ENCODE results near the gene TMEM238L. TPM values are rescaled to one million over a fixed set of nuclear protein-coding genes. Genes with fewer than 3 reads are reported as not detected.

TMEM238L gene
- total and polyA plus RNA-seq, 9 of the 15 experiments (the other 6 are each of a cell fraction or from before 2014, with no cell fraction given), result not detected

DNA sequence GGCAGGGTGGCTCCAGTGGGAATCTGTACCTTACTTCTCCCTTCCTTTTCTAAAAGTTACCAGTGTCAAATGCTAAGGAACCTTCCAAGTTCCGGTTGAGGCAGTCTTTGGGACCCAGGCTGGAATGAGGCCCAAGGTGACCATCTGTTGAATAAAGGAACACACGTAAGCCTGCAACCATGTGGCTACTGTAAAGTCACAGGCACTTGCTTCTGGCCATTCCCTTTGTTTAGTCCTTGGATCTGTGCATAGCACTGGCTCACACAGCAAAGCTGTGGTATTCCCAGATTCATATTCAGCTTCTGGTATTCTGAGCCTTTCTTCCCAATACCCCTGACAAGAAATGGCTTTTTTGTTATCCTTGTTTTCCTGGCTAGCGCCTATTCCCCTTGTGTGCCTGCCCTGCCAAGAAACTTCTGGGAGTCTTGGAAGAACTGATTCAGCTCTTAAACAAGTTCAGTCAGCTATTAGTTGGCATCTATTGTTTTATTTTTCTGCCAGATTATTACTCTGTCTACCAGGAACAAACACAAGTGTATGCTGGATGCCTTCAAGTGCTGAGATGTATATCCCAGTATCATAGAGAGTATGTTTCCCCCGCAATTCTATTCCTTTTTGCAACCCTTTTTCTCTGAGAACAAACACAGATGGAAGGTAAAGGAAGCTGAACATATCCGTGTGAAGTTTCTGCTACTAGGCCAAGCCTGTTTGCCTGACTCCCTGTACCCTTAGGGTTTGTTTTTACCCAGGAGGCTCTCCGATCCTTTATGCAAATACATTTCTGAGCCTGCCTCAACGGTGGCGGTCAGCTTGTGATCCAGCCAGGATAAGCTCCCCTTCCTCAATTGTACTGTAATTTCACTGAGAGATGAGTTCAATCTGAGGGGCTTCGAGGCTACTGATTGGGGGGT lies 13.2 kb downstream of the TMEM238L start (continued):
- TF ChIP-seq, protein P1, sequence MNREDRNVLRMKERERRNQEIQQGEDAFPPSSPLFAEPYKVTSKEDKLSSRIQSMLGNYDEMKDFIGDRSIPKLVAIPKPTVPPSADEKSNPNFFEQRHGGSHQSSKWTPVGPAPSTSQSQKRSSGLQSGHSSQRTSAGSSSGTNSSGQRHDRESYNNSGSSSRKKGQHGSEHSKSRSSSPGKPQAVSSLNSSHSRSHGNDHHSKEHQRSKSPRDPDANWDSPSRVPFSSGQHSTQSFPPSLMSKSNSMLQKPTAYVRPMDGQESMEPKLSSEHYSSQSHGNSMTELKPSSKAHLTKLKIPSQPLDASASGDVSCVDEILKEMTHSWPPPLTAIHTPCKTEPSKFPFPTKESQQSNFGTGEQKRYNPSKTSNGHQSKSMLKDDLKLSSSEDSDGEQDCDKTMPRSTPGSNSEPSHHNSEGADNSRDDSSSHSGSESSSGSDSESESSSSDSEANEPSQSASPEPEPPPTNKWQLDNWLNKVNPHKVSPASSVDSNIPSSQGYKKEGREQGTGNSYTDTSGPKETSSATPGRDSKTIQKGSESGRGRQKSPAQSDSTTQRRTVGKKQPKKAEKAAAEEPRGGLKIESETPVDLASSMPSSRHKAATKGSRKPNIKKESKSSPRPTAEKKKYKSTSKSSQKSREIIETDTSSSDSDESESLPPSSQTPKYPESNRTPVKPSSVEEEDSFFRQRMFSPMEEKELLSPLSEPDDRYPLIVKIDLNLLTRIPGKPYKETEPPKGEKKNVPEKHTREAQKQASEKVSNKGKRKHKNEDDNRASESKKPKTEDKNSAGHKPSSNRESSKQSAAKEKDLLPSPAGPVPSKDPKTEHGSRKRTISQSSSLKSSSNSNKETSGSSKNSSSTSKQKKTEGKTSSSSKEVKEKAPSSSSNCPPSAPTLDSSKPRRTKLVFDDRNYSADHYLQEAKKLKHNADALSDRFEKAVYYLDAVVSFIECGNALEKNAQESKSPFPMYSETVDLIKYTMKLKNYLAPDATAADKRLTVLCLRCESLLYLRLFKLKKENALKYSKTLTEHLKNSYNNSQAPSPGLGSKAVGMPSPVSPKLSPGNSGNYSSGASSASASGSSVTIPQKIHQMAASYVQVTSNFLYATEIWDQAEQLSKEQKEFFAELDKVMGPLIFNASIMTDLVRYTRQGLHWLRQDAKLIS (CRISPR knock-in tag; IDR thresholded peaks at IDR 0.05), result no peak
- no peak for TF ChIP-seq PURB (CRISPR knock-in tag; IDR thresholded peaks at IDR 0.05; ENCODE audit: low read depth)
- TF ChIP-seq, protein P2, sequence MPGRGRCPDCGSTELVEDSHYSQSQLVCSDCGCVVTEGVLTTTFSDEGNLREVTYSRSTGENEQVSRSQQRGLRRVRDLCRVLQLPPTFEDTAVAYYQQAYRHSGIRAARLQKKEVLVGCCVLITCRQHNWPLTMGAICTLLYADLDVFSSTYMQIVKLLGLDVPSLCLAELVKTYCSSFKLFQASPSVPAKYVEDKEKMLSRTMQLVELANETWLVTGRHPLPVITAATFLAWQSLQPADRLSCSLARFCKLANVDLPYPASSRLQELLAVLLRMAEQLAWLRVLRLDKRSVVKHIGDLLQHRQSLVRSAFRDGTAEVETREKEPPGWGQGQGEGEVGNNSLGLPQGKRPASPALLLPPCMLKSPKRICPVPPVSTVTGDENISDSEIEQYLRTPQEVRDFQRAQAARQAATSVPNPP (IDR thresholded peaks at IDR 0.05; ENCODE audit: borderline replicate concordance, insufficient read depth, insufficient read length), result no peak
- TF ChIP-seq CBX2 (IDR thresholded peaks at IDR 0.05; ENCODE audit: insufficient read depth, low read length, poor library complexity, severe bottlenecking), result no peak
- no peak for TF ChIP-seq ZNF124 (CRISPR knock-in tag; IDR thresholded peaks at IDR 0.05)
- peak; percentile 39; the same call in 1 of the 2 replicates for TF ChIP-seq MEF2A (IDR thresholded peaks at IDR 0.05; ENCODE audit: control insufficient read depth, low read depth, low read length)
- TF ChIP-seq SIN3A (IDR thresholded peaks at IDR 0.05; ENCODE audit: borderline replicate concordance in 2 of 2, control insufficient read depth in 1 of 2, low read depth in 2 of 2, low read length in 2 of 2), result peak in 1 of 2 experiments; percentile 67; a peak in 1 of 4 replicates
- TF ChIP-seq ZNF23 (CRISPR knock-in tag; IDR thresholded peaks at IDR 0.05), result no peak
- TF ChIP-seq PHF20 (IDR thresholded peaks at IDR 0.05; ENCODE audit: partially characterized antibody), result no peak
- TF ChIP-seq, protein P3, sequence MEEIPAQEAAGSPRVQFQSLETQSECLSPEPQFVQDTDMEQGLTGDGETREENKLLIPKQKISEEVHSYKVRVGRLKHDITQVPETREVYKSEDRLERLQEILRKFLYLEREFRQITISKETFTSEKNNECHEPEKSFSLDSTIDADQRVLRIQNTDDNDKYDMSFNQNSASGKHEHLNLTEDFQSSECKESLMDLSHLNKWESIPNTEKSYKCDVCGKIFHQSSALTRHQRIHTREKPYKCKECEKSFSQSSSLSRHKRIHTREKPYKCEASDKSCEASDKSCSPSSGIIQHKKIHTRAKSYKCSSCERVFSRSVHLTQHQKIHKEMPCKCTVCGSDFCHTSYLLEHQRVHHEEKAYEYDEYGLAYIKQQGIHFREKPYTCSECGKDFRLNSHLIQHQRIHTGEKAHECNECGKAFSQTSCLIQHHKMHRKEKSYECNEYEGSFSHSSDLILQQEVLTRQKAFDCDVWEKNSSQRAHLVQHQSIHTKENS (CRISPR knock-in tag; IDR thresholded peaks at IDR 0.05), result no peak
- no peak for TF ChIP-seq ZNF253 (CRISPR knock-in tag; conservative IDR thresholded peaks at IDR 0.05)
- TF ChIP-seq POLR2AphosphoS2 (IDR thresholded peaks at IDR 0.05; ENCODE audit: low read length), result no peak
- no peak for TF ChIP-seq KDM4B (IDR thresholded peaks at IDR 0.05; ENCODE audit: borderline replicate concordance in 2 of 2, low read depth in 1 of 2)
- peak in 1 of 2 experiments; percentile 31; a peak in 1 of 4 replicates for TF ChIP-seq CSDE1 (IDR thresholded peaks at IDR 0.05)
- no peak for TF ChIP-seq MED1 (CRISPR knock-in tag; IDR thresholded peaks at IDR 0.05; ENCODE audit: borderline replicate concordance)
- no peak for TF ChIP-seq SMARCA4 (IDR thresholded peaks at IDR 0.05)
- TF ChIP-seq KLF10 (CRISPR knock-in tag; IDR thresholded peaks at IDR 0.05), result no peak
- TF ChIP-seq GABPB1 (CRISPR knock-in tag; IDR thresholded peaks at IDR 0.05), result no peak
- TF ChIP-seq TCF7 (IDR thresholded peaks at IDR 0.05; ENCODE audit: borderline replicate concordance), result no peak
- no peak for TF ChIP-seq SREBF2 (CRISPR knock-in tag; IDR thresholded peaks at IDR 0.05)

Data from K562 (cell line).